GM10248 (cell line): ENCODE results near the gene FBXO11.

Source experiments
- CTCF ChIA-PET: fragments of 300-600 bp; sonication (Branson Sonifier 250); formaldehyde crosslinking; extraction: SDS; loops from one replicate; lab custom pipeline; 2021; ENCODE audit warnings: antibody characterized with exemption; lab: Yijun Ruan, JAX
- POLR2A ChIA-PET: fragments of 350-650 bp; sonication (Branson Sonifier 250); formaldehyde crosslinking; extraction: SDS; loops from one replicate; lab custom pipeline; 2020; ENCODE audit warnings: antibody characterized with exemption; lab: Yijun Ruan, JAX
- DNase-seq: peaks from one replicate; pipeline ENCODE4 v3.0.0; 2012; ENCODE audit errors: extremely low spot score
- CTCF ChIP-seq: IDR thresholded peaks from 2 replicates; pipeline ENCODE4 v1.5.1; 2012; ENCODE audit warnings: mild to moderate bottlenecking, low read depth; ENCODE audit errors: extremely low read depth, missing control alignments, control extremely low read depth

FBXO11 gene

DNA sequence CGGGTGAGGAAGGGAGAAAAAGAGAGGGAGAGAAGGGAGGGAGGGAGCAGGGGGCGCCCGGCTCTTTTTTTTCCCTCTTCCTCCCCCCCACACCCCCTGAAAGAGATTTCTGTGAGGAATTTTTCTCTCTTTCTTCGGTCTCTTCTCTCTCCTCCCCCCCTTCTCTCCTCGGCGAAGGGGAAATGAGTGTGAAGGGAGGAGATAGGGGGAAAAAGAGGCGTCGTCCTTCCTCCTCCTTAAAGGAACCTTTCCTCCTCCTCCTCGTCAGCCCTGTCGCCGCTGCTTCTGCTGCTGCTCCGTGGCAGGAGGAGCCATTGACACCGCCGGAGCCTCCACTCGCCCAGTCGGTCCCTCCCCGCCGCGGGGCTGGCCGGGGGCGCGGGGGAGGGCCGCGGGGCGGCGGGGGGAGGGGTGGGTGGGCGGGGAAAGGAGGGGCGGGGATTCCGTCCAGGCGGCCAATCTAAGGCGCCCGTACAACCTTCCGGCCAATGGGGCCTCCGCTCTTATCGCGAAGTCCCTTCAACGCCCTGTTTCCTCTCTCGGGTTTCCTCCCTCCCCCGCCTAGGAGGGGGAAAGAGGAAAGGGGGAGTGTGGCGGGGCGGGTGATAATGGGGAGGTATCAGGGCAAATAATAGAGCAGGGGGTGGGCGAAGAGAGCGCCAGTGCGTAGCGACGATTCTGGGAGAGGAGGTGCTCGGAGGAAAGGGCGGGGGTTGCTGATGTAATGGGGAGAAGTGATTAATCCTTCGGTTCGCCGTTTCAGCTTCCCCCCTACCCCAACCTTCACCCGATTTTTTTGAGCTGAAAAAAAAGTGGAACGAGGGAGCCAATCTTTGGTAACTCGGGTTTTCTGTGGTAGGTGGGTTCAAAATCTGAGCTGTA is at the start of gene FBXO11:
Gene FBXO11, minus strand, starts transcription at position 342 of the 882 bp plus-strand sequence. CDS start 778 bp downstream, outside the sequence.
- CTCF ChIA-PET = interaction anchor here (0.7 to 1.6 kb wide), 9 partner anchors 9 to 400 kb away, joined by 3 to 7 read pairs (median 3); no protein-coding TSS in a partner anchor
- peak; percentile 51 for TF ChIP-seq CTCF
- DNase-seq = peak; percentile 93
- POLR2A ChIA-PET = interaction anchor here (1.0 kb wide), 1 partner anchor 8 kb away, joined by 5 read pairs; no protein-coding TSS in a partner anchor

- no peak for TF ChIP-seq CTCF
- CTCF ChIA-PET = no interaction called here
- POLR2A ChIA-PET = no interaction called here
- no peak for DNase-seq
Observed at GRCh38 chr2:47950340-47951301, 44.3 kb upstream of the FBXO11 start.

GRCh38 chr2:47946593-47946992 is 40.3 kb upstream of the FBXO11 start:
- CTCF ChIA-PET = no interaction called here
- POLR2A ChIA-PET = no interaction called here
- no peak for DNase-seq
- TF ChIP-seq CTCF = no peak

DNA sequence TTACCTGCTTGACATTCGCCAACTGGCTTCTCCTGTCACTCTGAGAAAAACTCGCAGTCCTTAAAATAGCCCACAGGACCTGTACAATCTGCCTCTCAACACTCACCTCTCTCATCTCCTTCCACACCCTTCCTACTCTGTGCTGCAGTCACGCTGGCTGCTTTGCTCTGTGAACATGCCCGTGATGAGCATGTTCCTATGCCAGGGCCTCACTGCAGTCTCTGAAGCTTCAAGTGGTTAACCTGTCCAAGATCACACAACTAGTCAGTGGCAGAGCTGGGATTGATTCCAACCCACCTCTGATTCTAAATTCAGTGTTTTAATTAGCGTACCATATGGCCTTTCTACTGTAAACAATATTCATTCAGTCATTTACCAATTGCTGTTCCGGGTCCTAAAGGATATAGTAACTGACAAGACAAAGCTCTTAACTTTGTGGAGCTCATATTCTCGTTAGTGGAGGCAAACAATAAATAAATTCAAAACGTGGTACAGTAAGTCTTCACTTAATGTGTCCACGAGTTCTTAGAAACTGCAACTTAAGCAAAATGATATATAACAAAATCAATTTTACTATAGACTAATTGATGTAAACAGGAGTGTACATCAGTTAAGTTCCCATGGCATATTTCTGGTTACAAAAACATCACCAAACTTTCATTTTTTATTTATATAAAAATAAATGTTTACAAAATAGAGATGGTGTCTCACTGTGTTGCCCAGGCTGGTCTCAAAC is 38.9 kb upstream of the FBXO11 start:
- no peak for DNase-seq
- no peak for TF ChIP-seq CTCF
- POLR2A ChIA-PET = no interaction called here
- CTCF ChIA-PET = interaction anchor here (0.9 to 1.0 kb wide), 2 partner anchors 9 to 15 kb away, joined by 3 read pairs; no protein-coding TSS in a partner anchor

- ChIA-PET POLR2A (no interaction called here), CTCF (no interaction called here)
- DNase-seq = no peak
- TF ChIP-seq CTCF = no peak
Observed at GRCh38 chr2:47941936-47942335, 35.6 kb upstream of the FBXO11 start.
